Kidney epithelial cell (primary cell): ENCODE measurements around the gene MICAL3. TPM values are rescaled to one million over a fixed set of nuclear protein-coding genes. Genes with fewer than 3 reads are reported as not detected.

Source experiments
- DNase-seq: peaks from one replicate; pipeline ENCODE4 v3.0.0-alpha.2; 2010; ENCODE audit warnings: low read depth
- H3K27me3 ChIP-seq: 2 replicates; pipeline ENCODE4 v1.6.0; 2011; ENCODE audit warnings: low read length; ENCODE audit not compliant: control insufficient read depth, insufficient read depth
- H3K36me3 ChIP-seq: 2 replicates; pipeline ENCODE4 v1.5.1; 2011; ENCODE audit warnings: low read length; ENCODE audit not compliant: control insufficient read depth, insufficient read depth
- H3K4me3 ChIP-seq: 2 replicates; pipeline ENCODE4 v1.5.1; 2011; ENCODE audit warnings: low read depth, mild to moderate bottlenecking, control low read depth, low read length
- CTCF ChIP-seq: IDR thresholded peaks from 2 replicates; pipeline ENCODE4 v1.5.1; 2011; ENCODE audit warnings: mild to moderate bottlenecking, moderate library complexity, low read length, control low read depth, inconsistent platforms; ENCODE audit not compliant: insufficient read depth, poor library complexity, severe bottlenecking
- total RNA-seq: library from RNA; depleted of rRNA; stranded (reverse); fragments of >200 nt; gene quantifications from 2 replicates; pipeline ENCODE4 v1.2.3, GENCODE V29; 2015

Gene MICAL3
- total RNA-seq, 1 donor from 2014 or later: 38.9 TPM

DNA sequence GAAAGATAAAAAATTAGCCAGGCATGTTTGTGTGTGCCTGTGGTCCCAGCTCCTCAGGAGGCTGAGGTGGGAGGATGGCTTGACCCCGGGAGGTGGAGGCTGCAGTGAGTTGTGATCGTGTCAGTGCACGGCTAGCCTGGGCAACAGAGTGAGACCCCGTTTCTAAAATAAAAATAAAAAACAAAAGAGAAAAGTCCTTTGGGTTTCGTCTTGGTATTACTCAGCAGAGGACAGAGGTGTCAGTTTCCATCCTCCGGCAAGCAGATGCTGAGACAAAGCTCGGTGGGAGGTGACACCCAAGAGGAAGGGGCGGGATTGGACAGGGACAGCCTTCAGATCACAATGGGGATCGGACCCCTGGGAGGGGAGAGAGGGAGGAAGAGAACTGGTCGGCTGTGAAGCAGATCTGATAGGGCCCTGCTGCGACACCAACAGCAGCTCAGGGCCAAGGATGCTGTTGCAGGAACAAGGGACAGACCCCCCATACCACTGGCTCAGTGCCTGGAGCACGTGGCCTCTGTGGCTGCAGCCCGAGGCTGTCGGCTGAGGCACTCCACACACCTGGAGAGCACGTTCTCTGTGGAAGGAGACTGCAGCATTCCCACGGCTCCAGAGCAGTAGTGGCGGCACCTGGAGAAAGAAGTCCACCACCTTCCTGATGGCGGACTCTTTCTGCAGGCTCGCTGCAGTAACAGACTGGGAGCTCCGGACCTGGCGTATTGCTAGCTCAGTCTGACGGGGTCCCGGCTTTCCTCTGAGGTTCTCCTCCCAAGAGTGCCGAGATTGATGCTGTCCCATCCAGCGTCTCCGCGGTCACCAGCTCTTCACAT is 244.9 kb downstream of the MICAL3 start:
- no peaks in the 10 kb centered on the region for H3K27me3 ChIP-seq
- no peak overlapping the region for H3K4me3 ChIP-seq
- no peak for TF ChIP-seq CTCF
- H3K36me3 ChIP-seq: no peaks in the 10 kb centered on the region
- DNase-seq: no peak

DNA sequence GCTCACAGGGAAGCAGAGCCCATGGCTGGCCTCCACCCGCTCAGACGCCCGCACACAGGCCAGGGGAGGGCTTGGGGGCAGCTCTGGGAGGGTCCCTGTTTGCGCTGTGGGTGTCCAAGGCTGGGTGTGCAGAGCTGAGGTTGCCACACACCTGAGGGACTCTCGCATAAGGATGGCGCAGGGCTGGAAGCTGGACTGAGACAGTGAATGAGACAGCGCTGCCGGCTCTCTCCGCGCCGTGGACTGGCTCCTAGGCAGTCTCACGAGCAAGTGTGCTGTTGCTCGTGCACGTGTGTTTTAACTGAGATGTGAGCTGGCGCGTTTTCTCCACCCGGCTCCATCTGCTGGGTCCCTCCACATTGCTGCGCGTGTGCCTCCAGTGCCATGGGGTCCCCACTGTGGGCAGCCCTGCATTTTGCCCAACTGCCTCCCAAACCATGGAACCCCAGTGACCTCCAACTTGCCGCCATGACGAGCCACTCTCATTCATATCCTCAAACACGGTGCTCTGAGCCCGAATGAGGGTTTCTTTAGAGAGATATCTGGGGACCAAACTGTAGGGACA is 245.9 kb downstream of the MICAL3 start:
- no peak for DNase-seq
- H3K4me3 ChIP-seq: no peak overlapping the region
- TF ChIP-seq CTCF: no peak

GRCh38 chr22:17777717-17778044 is 246.7 kb downstream of the MICAL3 start:
- Histone ChIP-seq H3K36me3 (no peaks in the 10 kb centered on the region), H3K27me3 (no peaks in the 10 kb centered on the region), H3K4me3 (no peak overlapping the region)
- no peak for DNase-seq
- no peak for TF ChIP-seq CTCF

More for the DNA sequence above, 245.9 kb downstream of the MICAL3 start:
- Histone ChIP-seq H3K27me3 (no peaks in the 10 kb centered on the region), H3K36me3 (no peaks in the 10 kb centered on the region)

- Histone ChIP-seq H3K36me3 (no peaks in the 10 kb centered on the region), H3K27me3 (no peaks in the 10 kb centered on the region), H3K4me3 (no peak overlapping the region)
- DNase-seq: no peak
- TF ChIP-seq CTCF: no peak
These were observed 247.2 kb downstream of the MICAL3 start for GRCh38 chr22:17777005-17777716.

GRCh38 chr22:17775781-17776465 is 248.4 kb downstream of the MICAL3 start:
- H3K27me3 ChIP-seq: no peaks in the 10 kb centered on the region
- no peaks in the 10 kb centered on the region for H3K36me3 ChIP-seq
- DNase-seq: no peak
- no peak for TF ChIP-seq CTCF
- H3K4me3 ChIP-seq: no peak overlapping the region
